GM18909 (cell line): ENCODE measurements around the gene NFKB1.
"Not testable (repeated sequence)": the region's sequence is repeated elsewhere in the genome, so short reads cannot be mapped to it uniquely, and the experiment has no call there.

ENCODE experiments used
- ATAC-seq: cut with Tn5 transposase; IDR thresholded peaks from one replicate; pipeline ENCODE4 v1.9.1; 2021; ENCODE audit warnings: mild to moderate bottlenecking; ENCODE audit not compliant: unreplicated experiment, poor library complexity

Gene NFKB1

DNA sequence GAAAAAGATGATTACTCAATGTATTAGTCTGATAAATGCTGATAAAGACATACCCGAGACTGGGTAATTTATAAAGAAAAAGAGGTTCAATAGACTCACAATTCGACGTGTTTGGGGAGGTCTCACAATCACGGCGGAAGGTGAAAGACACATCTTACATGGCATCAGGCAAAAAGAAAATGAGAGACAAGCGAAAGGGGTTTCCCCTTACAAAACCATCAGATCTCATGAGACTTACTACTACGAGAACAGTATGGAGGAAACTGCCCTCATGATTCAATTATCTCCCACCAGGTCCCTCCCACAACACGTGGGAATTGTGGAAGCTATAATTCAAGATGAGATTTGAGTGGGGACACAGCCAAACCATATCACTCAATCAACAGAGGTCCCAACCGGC, 117.9 kb downstream of the NFKB1 start:
- not testable (repeated sequence) for ATAC-seq

DNA sequence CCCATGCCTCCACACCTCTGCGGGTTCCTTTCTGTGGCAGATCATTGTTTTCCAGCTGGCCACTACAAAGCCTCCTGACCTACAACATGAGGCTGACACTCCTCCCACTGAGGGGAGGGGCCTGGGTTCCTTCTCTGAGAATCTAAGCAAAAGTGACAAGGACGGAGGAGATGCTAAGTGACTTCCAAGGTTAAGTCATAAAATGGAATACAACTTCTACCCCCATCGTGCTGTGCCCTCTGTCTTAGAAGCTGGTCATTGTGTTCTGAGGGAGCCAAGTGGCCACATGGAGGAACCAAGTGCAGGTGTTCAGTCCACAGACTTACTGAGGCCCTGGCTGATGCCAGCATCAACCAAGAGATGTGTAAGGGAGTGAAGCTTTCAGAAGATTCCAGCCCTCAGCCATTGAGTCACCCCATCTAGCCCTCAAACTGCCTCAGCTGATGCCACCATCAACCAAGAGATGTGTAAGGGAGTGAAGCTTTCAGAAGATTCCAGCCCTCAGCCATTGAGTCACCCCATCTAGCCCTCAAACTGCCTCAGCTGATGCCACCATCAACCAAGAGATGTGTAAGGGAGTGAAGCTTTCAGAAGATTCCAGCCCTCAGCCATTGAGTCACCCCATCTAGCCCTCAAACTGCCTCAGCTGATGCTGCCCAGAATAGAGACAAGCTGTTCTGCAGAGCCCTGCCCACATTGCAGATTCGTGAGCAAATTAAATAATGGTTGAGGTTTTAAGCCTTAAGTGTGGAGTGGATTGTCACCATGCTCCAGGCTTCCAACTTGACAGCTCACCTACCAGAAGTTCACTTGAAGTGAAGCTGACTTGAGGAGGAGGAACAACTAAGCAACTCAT, 118.8 kb downstream of the NFKB1 start:
- peak; percentile 22 for ATAC-seq

DNA sequence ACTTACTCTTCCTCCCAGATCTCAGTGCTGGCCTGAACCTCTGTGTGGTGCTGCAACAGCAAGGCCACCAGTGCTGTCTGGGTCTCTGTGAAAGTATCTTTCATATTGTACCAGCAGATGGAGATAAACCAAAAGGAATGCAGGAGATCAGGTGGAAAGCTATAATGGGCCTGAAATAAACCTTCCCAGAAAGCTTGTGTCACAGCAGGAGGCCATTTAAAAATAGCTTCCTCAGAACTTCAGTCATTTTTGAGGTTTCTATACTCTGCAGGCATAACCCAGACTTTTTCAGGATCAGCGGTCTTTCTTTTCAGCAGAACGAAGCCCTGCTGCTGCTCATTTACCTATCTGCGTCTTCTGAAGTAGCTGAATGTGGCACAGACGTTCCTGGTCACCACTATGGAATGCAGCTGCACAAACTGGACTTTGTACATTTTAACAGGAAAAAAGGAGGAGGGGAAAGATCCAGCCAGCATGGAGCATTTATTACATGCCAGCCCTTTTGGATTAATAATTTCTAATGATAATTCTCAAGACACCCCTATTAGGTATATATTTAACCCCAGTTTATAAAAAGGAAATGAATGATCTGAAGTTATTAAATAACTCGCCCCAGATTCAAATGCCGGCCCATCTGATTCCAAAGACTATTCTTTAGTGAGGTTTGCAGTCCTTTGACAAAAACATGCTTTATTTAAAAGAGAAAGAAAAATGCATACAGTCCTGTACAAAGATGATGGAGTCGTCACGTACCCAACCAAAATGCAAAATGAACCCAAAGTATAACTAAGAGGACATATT, 119.7 kb downstream of the NFKB1 start:
- peak; percentile 55 for ATAC-seq

DNA sequence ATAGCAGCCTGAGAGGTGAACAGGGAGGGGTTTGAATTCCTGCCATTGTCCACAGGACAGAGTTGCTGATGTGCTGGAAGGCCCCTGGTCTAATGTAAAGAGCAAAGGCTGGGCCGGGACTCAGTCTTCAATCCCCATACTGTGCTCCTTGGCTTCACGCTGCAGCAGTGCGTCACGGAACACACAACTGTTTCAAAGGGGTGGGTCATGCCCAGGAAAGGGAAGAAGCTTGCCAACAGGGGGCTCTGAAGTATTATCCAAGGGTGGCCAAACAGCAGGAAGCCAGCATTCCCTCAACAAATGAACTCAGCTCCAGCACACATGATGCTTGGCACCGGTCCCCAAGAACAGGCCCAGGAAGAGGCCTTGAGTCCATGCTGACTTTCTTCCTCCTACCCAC, 122.5 kb downstream of the NFKB1 start:
- ATAC-seq, result no peak

DNA sequence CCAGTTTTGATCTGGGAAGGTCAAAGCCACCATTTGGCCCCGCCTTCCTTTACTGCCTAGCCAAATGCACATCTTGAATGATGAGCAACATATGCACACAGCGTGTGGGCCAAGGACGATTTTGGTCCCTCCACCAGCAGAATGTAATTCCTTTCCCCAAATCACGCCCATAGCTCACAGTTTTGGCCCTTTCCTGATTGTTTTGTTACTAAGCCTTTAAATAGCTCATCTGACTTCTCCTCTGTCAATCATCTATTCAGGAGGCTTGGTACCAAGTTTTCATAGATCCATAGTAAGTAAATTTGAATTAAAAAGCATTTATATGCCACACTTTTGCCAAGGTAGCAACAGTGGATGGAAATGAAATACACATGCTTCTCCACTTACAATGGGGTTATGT, 123.3 kb downstream of the NFKB1 start:
- ATAC-seq, result no peak

- ATAC-seq, result peak; percentile 95
These were observed 124.2 kb downstream of the NFKB1 start for GRCh38 chr4:102625232-102625930.

GRCh38 chr4:102627831-102628523, 126.8 kb downstream of the NFKB1 start:
- no peak for ATAC-seq

- ATAC-seq, result no peak
These were observed 128.5 kb downstream of the NFKB1 start for GRCh38 chr4:102629673-102630072.

DNA sequence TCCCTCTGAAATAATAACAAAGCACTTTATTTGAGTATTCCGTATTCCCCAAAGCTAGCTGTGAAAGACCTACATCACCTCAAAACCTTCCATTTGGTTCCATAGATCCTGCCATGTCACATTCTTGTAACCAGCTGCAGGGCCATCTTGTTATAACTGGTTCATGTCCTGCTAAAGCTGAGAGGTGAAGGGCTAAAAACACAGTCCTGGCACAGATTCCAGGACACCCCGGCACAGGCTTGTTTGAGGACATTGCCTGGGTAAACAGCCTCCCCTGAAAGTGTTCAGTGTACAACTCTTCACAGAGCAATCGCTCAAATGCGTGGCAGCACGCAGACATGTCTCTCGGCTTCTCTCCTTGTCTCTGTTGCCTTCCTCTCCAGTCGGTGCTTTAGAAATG, 130.5 kb downstream of the NFKB1 start:
- ATAC-seq, result no peak

DNA sequence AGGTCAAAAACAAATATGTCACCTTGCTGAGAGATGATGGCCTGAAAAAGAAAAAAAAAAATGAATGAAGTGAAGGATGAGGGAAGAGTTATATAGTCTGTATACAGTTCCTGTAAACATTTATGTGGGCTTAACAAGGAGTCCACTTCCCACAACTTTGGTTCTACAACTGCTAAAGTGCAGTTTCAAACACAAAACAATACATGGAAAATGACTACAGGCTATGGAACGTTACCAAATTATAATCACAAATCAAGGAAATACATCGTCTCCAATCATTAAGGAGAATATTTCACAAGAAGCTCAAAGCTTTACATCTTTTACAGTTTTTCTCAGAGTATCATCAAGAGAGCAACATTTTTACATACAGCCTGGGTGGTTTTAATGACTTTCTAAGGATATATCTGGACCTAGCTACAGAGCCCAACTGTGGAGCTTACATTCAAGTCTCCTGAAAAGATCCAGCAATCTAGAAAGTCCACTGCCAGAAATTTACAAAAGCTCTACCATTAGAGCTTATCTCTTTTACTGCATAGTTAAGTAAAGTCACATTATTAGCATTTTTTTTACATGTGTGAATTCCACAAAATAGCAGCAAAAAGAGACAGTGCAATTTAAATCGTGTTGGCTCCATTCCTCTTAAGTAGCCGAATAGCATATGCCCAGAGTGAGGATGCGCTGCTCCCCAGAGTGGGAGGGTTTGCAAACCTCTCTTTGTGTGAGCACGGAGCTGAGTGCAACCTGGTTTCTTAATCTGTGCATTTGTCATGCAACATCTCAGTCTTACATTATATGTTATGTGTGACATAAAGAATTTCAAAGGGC, 131.3 kb downstream of the NFKB1 start:
- ATAC-seq, result no peak

- ATAC-seq, result no peak
These were observed 131.9 kb downstream of the NFKB1 start for GRCh38 chr4:102633100-102633499.

DNA sequence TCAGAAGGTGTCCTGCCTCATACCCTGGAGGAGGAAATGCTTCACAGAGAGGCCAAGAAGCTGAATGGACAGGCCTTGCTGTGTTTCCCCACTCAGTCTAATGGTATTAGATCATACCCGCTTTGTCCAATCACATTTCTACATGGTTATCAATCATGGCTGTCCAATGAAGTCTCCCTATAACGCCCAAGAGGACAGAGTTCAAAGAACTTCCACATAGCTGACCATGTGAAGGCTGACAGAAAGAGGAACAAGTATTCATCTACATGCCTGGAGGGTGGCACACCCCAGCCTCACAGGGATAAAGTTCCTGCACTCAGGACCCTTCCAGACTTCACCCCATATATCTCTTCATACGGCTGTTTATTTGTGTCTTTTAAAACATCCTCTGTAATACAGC, 136.2 kb downstream of the NFKB1 start:
- ATAC-seq, result no peak

DNA sequence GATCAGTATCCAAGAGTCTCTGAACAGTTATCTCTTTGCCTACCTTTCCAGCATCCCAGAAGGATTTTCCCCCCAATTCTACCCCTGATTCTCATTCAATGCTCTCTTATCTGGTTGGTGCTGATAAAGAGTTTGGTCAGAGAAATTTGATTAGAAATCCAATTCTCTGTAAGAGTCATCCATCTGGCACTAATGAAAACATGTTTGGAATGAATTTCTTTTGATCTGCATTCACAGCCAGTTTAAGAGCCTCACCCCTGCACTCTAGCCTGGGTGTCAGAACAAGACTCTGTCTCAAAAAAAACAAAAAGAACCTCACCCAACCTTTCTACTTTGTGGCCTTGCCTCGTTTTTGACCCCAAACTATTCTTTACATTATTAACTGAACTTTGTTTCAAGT, 137.5 kb downstream of the NFKB1 start:
- ATAC-seq, result no peak

GRCh38 chr4:102639598-102639997, 138.4 kb downstream of the NFKB1 start:
- ATAC-seq, result no peak

DNA sequence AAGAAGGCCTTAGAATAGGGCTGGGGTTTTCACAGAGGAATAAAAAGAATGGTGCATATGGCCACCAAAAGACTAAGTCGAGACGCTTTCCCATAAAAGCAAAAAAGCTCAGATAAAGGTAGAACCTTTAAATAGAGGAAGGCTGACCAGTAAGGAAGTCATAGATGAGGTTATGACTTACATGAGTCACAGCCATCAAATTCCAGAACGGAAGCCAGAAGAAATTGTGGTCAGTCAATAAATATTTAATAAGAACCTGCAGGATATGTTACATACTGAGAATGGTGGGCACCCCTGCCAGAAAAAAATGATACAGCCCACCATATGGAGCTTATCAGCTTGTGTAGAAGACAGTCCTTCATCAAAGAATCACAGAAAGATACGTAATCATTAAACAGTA, 139.5 kb downstream of the NFKB1 start:
- no peak for ATAC-seq

- no peak for ATAC-seq
These were observed 140.6 kb downstream of the NFKB1 start for GRCh38 chr4:102641793-102642192.

GRCh38 chr4:102642631-102643298, 141.6 kb downstream of the NFKB1 start:
- no peak for ATAC-seq

DNA sequence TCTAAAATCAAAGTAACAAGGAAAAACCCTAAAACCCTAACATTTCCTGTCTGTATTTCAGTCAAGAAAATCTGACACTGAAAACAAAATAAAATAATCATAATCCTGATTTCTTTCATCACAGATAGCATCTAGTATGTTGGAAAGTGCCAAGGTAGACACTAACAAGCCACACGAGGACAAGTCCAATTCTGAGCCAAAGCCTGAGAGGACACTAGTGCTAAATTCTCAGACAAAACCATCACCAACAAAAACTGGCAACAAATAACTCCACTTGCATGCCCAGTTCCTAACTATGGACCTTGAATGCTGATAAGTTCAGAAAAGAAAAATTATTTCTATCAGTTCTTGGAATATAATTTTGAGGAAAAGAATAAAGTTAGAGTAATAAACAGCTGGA, 146.0 kb downstream of the NFKB1 start:
- no peak for ATAC-seq

- ATAC-seq, result no peak
These were observed 156.0 kb downstream of the NFKB1 start for GRCh38 chr4:102657206-102657605.
